Thyroid gland (tissue), 4 donors: Measurements from ENCODE around the gene TOGARAM2.

ENCODE experiments used
- CTCF ChIP-seq, 6 experiments: fragments of 200-600 bp in 3 of 6; fragments of 450-650 bp in 3 of 6; sonication (generic) in 3 of 6; IDR thresholded peaks; one replicate each; pipeline ENCODE4 v1.5.1; 2016 to 2019; ENCODE audit warnings: antibody characterized with exemption in 6 of 6, mild to moderate bottlenecking in 2 of 6, inconsistent platforms in 1 of 6, moderate library complexity in 1 of 6
- POLR2A ChIP-seq, 2 donors: fragments of 450-650 bp; IDR thresholded peaks; one replicate each; pipeline ENCODE4 v1.6.1; 2017; ENCODE audit warnings: antibody characterized with exemption in 2 of 2, mild to moderate bottlenecking in 2 of 2, moderate library complexity in 1 of 2

GRCh38 chr2:28986429-28986828 lies 5.3 kb downstream of the TOGARAM2 start:
- TF ChIP-seq CTCF (IDR thresholded peaks at IDR 0.05) (no peak), POLR2A (IDR thresholded peaks at IDR 0.05) (no peak)
